GM18873 (cell line): ENCODE data around the gene ZMIZ2.
"Not testable (repeated sequence)": the region's sequence is repeated elsewhere in the genome, so short reads cannot be mapped to it uniquely, and the experiment has no call there.

Source experiments
- ATAC-seq: cut with Tn5 transposase; IDR thresholded peaks from one replicate; pipeline ENCODE4 v1.9.1; 2021; ENCODE audit warnings: mild to moderate bottlenecking, moderate library complexity, moderate number of reproducible peaks; ENCODE audit not compliant: unreplicated experiment, low FRiP score

Gene ZMIZ2

GRCh38 chr7:44726250-44726649, 22.4 kb upstream of the ZMIZ2 start:
- ATAC-seq, result not testable (repeated sequence)

- no peak for ATAC-seq
These were observed 21.3 kb upstream of the ZMIZ2 start for GRCh38 chr7:44727158-44727936.

GRCh38 chr7:44727937-44728262, 20.7 kb upstream of the ZMIZ2 start:
- ATAC-seq, result no peak

GRCh38 chr7:44729949-44730590, 18.6 kb upstream of the ZMIZ2 start:
- no peak for ATAC-seq

- not testable (repeated sequence) for ATAC-seq
These were observed 15.7 kb upstream of the ZMIZ2 start for GRCh38 chr7:44732971-44733370.

- ATAC-seq, result no peak
These were observed 14.8 kb upstream of the ZMIZ2 start for GRCh38 chr7:44733708-44734481.

- peak; percentile 47 for ATAC-seq
These were observed 13.1 kb upstream of the ZMIZ2 start for GRCh38 chr7:44735403-44736165.

- ATAC-seq, result no peak
These were observed 11.8 kb upstream of the ZMIZ2 start for GRCh38 chr7:44736896-44737295.

GRCh38 chr7:44738051-44738723, 10.5 kb upstream of the ZMIZ2 start:
- no peak for ATAC-seq

GRCh38 chr7:44738876-44739665, 9.6 kb upstream of the ZMIZ2 start:
- ATAC-seq, result no peak

- ATAC-seq, result no peak
These were observed 8.6 kb upstream of the ZMIZ2 start for GRCh38 chr7:44740055-44740454.

GRCh38 chr7:44743750-44744149, 4.9 kb upstream of the ZMIZ2 start:
- no peak for ATAC-seq

GRCh38 chr7:44748948-44749731, 493 bp downstream of the ZMIZ2 start:
- ATAC-seq, result peak; percentile 1

GRCh38 chr7:44749992-44750391, 1.3 kb downstream of the ZMIZ2 start:
- no peak for ATAC-seq

GRCh38 chr7:44750424-44750823, 1.8 kb downstream of the ZMIZ2 start:
- ATAC-seq, result no peak

GRCh38 chr7:44750921-44751571, 2.4 kb downstream of the ZMIZ2 start:
- peak; percentile 75 for ATAC-seq

GRCh38 chr7:44752822-44753221, 4.2 kb downstream of the ZMIZ2 start:
- no peak for ATAC-seq
